GM15510 (cell line): ENCODE data around the gene C12orf57.

Experiments used
- POLR2A ChIP-seq: IDR thresholded peaks from 3 replicates; pipeline ENCODE4 v1.6.1; 2011; ENCODE audit warnings: borderline replicate concordance; ENCODE audit not compliant: insufficient read length; ENCODE audit errors: extremely low read depth

Gene C12orf57

DNA sequence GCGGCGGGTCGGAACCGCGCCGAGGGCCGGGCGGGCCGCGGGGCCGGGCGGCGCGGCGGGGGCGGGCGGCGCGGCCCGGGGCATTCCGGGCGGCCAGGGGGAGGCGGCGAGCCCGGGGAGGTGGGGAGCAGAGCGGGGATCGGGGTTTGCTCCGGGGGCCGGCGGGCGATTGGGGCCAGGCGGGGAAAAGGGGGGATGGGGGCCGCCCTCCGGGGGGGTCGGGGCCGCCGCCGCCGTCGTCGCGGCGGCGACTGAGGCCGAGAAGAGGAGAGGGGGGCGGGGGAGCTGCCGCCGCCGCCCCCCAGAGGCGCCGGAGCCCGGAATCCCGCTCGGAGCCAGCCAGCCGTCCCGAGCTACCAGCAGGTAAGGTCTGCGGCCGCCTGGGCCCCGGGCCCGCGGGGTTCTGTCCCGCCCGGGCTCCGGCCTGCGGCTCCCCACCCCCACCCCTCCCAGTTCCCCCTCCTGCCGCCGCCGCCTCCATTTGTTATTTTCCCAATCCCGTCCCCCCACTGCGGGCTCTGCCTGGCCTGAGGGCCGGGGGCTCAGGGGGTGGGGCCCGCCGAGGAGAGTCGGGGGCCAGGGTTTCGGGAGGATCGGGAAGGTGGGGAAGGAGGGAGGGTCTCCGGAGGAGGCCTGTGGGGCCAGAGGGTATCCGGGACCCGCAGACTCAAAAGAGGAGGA is 15.7 kb upstream of the C12orf57 start:
- TF ChIP-seq POLR2A, result no peak

DNA sequence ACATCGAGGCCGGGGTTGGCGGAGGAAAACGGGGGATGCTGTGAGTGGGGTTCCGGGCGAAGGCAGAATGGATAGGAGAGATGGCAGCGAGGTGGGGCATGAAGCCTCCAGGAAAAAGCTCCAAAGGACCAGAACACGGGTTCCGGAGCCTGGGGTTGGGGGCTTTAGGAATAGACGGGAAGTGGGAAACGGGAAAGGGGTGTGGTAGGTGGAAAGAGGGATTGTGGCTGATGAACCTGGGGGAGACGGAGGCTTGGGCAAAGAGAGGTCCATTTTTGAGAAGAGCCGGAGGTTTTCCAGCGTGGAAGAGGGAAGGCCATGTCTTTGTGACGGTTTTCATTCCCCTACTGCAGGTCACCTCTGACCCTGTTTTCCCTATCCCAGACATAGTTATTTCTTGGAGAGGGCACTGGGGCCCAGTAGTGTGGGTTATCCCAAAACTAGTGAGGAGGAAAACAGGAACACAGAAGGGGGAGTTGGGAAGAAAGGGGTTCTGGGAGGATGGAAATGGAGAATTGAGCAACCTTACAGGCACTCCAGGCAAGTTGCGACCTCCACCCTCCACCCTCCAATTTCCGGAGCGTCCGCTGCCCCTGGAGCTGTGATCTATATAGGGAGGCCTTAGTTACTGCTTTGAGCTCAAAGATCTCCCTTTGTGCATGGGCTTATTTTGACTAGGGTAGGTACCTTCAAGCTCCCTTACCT is 15.0 kb upstream of the C12orf57 start:
- TF ChIP-seq POLR2A, result no peak

DNA sequence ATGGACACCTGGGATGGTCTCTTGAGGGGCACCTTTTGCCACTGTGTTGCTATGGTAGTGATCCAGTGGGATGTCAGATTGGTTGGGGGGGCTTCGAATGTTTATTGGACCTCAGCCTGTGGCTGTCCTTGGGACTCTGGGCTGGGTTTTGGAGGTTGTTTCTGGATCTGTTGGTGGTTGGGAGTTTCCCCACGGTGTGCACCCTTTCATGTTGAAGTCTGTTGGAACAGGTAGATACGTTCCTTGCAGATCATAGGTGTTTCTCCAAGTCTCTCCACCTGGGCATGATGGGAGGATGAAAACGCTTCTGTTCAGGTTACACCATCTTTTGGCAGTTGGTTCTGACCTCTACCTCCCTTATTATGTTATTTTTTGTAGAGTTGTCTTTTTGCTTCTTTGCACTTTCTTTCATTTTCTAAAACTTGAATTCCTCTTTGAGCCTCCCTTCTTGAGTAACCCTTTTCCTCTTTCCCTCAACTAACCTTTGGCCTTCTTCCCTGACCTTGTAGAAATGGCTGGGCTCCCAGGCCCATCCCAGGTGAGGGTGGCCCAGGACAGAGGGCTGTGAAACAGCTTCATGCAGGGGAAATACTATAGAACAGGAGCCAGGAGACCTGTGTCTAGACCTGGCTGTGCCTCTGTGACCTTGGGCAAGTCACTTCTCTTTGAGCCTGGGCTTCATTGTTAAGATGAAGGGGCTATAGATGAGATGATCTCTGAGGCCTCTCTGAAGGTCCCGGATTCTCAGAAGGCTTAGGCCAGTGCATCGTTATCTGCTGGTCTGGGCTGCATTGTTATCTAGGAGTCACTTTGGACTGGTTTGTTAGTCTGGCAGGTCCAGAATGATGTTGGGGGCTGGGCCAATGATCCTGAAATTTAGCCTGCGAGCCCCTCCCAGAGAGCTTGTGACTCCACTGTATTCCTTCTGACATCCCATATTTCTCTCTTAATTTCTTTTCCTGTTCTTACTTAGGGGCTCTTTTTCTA is 14.1 kb upstream of the C12orf57 start:
- TF ChIP-seq POLR2A, result no peak

DNA sequence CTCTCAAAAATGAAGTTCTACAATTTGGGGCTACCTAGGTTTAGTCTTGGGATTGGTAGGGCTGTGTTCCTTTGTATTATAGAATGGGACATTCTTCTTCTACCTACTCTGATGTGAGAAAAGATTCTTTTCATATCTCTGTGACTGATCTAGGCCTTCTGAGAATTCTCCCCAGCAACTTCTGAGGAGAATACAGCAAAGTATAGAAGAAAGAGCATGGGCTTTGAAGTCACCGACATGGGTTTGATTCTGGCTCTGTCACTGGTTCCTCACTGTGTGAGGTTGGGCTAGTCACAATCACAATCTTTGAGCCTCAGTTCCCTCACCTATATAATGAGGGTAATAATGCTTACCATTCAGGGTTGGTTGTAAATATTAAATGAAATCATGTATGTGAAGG is 11.1 kb upstream of the C12orf57 start:
- TF ChIP-seq POLR2A, result no peak

DNA sequence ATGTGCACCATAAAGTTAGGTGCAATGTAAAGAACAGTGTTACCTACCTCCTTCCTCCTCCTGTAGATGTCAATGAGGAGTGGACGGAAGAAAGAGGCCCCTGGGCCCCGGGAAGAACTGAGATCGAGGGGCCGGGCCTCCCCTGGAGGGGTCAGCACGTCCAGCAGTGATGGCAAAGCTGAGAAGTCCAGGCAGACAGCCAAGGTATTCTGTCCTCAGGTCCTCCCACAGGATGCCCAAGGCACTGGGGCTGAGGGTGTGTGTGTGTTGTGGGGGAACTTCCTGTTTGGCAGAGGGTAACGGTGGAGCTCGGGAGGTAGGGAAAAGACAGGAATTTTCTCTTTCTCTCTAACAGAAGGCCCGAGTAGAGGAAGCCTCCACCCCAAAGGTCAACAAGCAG is 9.7 kb upstream of the C12orf57 start:
- TF ChIP-seq POLR2A, result no peak

DNA sequence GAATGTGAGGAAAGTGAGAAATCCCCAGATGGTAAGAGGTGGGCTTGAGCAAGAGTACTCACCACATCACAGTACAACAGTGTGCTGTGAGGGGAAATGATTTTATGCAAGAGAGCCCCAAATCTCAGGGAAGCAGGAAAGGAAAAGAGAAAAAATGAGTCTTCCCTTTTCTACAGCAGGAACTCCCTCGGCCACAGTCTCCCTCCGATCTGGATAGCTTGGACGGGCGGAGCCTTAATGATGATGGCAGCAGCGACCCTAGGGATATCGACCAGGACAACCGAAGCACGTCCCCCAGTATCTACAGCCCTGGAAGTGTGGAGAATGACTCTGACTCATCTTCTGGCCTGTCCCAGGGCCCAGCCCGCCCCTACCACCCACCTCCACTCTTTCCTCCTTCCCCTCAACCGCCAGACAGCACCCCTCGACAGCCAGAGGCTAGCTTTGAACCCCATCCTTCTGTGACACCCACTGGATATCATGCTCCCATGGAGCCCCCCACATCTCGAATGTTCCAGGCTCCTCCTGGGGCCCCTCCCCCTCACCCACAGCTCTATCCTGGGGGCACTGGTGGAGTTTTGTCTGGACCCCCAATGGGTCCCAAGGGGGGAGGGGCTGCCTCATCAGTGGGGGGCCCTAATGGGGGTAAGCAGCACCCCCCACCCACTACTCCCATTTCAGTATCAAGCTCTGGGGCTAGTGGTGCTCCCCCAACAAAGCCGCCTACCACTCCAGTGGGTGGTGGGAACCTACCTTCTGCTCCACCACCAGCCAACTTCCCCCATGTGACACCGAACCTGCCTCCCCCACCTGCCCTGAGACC is 8.2 kb upstream of the C12orf57 start:
- TF ChIP-seq POLR2A, result no peak

DNA sequence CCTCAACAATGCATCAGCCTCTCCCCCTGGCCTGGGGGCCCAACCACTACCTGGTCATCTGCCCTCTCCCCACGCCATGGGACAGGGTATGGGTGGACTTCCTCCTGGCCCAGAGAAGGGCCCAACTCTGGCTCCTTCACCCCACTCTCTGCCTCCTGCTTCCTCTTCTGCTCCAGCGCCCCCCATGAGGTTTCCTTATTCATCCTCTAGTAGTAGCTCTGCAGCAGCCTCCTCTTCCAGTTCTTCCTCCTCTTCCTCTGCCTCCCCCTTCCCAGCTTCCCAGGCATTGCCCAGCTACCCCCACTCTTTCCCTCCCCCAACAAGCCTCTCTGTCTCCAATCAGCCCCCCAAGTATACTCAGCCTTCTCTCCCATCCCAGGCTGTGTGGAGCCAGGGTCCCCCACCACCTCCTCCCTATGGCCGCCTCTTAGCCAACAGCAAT is 7.6 kb upstream of the C12orf57 start:
- TF ChIP-seq POLR2A, result no peak

DNA sequence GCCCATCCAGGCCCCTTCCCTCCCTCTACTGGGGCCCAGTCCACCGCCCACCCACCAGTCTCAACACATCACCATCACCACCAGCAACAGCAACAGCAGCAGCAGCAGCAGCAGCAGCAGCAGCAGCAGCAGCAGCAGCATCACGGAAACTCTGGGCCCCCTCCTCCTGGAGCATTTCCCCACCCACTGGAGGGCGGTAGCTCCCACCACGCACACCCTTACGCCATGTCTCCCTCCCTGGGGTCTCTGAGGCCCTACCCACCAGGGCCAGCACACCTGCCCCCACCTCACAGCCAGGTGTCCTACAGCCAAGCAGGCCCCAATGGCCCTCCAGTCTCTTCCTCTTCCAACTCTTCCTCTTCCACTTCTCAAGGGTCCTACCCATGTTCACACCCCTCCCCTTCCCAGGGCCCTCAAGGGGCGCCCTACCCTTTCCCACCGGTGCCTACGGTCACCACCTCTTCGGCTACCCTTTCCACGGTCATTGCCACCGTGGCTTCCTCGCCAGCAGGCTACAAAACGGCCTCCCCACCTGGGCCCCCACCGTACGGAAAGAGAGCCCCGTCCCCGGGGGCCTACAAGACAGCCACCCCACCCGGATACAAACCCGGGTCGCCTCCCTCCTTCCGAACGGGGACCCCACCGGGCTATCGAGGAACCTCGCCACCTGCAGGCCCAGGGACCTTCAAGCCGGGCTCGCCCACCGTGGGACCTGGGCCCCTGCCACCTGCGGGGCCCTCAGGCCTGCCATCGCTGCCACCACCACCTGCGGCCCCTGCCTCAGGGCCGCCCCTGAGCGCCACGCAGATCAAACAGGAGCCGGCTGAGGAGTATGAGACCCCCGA is 7.0 kb upstream of the C12orf57 start:
- TF ChIP-seq POLR2A, result peak; percentile 45

DNA sequence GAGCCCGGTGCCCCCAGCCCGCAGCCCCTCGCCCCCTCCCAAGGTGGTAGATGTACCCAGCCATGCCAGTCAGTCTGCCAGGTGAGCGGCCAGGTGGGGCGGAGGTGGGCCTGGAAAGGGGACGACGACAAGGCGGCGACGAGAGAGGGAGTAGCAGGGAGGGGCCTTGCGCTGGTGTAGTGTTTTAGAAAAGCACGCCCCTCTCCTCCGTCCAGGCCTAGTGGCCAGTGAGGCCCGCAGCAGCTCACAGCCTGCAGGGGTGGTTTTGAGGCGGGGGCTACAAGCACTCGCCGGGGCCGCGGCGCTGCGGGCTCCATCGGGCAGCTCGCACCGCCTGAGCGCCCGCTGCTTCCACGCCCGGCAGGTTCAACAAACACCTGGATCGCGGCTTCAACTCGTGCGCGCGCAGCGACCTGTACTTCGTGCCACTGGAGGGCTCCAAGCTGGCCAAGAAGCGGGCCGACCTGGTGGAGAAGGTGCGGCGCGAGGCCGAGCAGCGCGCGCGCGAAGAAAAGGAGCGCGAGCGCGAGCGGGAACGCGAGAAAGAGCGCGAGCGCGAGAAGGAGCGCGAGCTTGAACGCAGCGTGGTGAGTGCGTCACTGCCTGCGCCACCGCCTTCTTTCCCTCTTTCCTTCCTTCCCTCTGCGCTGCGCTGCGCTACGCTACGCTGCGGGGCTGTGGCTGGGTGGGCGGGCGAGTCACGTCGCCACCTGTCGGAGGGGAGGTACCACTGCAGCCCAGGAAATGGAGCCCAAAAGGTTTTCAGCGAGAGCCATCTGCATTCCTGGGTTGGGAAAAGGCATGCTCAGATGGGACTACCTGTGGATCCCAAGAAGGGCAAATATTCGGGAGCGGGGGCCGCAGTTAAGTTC is 6.1 kb upstream of the C12orf57 start:
- TF ChIP-seq POLR2A, result peak; percentile 84

DNA sequence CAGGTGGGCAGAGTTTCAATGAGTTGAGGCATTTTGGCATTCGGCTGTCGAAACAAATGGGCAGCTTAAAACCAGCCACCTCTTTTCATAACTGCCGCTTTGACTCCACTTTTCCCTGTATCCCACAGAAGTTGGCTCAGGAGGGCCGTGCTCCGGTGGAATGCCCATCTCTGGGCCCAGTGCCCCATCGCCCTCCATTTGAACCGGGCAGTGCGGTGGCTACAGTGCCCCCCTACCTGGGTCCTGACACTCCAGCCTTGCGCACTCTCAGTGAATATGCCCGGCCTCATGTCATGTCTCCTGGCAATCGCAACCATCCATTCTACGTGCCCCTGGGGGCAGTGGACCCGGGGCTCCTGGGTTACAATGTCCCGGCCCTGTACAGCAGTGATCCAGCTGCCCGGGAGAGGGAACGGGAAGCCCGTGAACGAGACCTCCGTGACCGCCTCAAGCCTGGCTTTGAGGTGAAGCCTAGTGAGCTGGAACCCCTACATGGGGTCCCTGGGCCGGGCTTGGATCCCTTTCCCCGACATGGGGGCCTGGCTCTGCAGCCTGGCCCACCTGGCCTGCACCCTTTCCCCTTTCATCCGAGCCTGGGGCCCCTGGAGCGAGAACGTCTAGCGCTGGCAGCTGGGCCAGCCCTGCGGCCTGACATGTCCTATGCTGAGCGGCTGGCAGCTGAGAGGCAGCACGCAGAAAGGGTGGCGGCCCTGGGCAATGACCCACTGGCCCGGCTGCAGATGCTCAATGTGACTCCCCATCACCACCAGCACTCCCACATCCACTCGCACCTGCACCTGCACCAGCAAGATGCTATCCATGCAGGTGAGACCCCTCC is 5.2 kb upstream of the C12orf57 start:
- no peak for TF ChIP-seq POLR2A

DNA sequence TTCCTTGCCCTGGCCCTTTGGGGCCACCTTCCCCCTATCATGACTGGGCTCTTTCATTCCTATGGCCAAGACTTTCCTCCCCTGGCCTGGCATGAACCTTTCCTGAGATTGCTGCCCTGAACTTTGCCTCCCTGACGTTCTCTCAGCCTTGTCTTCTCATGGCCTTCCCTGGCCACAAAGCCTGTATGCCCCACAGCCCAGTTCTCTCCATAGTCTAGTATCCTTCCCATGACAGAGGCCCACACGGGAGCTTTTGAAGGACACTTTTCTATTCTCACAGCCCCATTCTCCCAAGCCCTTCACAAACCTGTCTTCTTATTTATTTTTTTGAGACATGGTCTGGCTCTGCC is 4.7 kb upstream of the C12orf57 start:
- TF ChIP-seq POLR2A, result no peak

DNA sequence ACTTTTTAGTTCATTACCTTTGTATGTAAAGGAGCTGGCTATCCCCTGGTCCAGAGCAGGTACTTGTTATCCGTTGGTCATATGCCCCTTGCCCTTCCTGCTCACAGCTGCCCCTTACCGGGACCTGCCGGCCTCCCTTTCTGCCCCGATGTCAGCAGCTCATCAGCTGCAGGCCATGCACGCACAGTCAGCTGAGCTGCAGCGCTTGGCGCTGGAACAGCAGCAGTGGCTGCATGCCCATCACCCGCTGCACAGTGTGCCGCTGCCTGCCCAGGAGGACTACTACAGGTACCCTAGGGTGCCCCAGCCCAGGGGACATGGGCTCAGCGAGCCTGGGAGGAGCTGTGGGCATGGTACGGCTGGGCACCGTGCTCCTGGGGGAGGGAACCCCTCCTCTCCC is 2.6 kb upstream of the C12orf57 start:
- no peak for TF ChIP-seq POLR2A

DNA sequence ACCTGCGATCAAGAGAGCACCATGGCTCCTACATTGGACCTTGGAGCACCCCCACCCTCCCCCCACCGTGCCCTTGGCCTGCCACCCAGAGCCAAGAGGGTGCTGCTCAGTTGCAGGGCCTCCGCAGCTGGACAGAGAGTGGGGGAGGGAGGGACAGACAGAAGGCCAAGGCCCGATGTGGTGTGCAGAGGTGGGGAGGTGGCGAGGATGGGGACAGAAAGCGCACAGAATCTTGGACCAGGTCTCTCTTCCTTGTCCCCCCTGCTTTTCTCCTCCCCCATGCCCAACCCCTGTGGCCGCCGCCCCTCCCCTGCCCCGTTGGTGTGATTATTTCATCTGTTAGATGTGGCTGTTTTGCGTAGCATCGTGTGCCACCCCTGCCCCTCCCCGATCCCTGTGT is 2.0 kb upstream of the C12orf57 start:
- TF ChIP-seq POLR2A, result no peak

DNA sequence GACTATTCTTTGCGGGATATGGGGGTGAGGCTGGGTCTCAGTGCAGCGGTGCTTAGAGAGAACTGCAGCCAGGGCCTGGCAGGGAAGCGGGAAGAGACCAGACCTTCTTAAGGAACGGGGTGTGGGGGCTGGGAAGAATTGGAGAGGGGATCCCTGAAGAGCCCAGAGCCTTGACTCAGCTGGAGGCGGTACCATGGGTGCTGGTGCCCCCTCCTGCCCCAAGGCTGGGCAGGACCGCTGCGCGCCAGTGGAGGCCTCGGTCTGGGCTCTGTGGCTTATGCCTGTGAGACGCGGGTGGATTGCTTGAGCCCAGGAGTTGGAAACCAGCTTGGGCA is 1.5 kb upstream of the C12orf57 start:
- no peak for TF ChIP-seq POLR2A
